DMS 273 (cell line): ENCODE results near the gene CAVIN2.

Source experiments
- DNase-seq: peaks from one replicate; lab custom pipeline; 2025; ENCODE audit not compliant: unreplicated experiment; lab: John Stamatoyannopoulos, UW

Gene CAVIN2

GRCh38 chr2:191840921-191841320, 6.0 kb downstream of the CAVIN2 start:
- DNase-seq = no peak

- no peak for DNase-seq
Measured at GRCh38 chr2:191839918-191840804, 6.7 kb downstream of the CAVIN2 start.

- DNase-seq = no peak
Measured at GRCh38 chr2:191838526-191838925, 8.4 kb downstream of the CAVIN2 start.

- DNase-seq = no peak
Measured at GRCh38 chr2:191836853-191837769, 9.8 kb downstream of the CAVIN2 start.

GRCh38 chr2:191836471-191836852, 10.4 kb downstream of the CAVIN2 start:
- DNase-seq = no peak

GRCh38 chr2:191835539-191836350, 11.1 kb downstream of the CAVIN2 start:
- DNase-seq = no peak

- DNase-seq = no peak
Measured at GRCh38 chr2:191835100-191835499, 11.8 kb downstream of the CAVIN2 start.

- DNase-seq = no peak
Measured at GRCh38 chr2:191833356-191833755, 13.5 kb downstream of the CAVIN2 start.

GRCh38 chr2:191832668-191833067, 14.2 kb downstream of the CAVIN2 start:
- DNase-seq = no peak

- no peak for DNase-seq
Measured at GRCh38 chr2:191831410-191831994, 15.4 kb downstream of the CAVIN2 start.

- no peak for DNase-seq
Measured at GRCh38 chr2:191824398-191824797, 22.5 kb downstream of the CAVIN2 start.

GRCh38 chr2:191821078-191821477, 25.8 kb downstream of the CAVIN2 start:
- no peak for DNase-seq

GRCh38 chr2:191818725-191819350, 28.1 kb downstream of the CAVIN2 start:
- no peak for DNase-seq

GRCh38 chr2:191818133-191818532, 28.8 kb downstream of the CAVIN2 start:
- no peak for DNase-seq

GRCh38 chr2:191815010-191815409, 31.9 kb downstream of the CAVIN2 start:
- DNase-seq = no peak

GRCh38 chr2:191813943-191814342, 32.9 kb downstream of the CAVIN2 start:
- no peak for DNase-seq

GRCh38 chr2:191811807-191812602, 34.9 kb downstream of the CAVIN2 start:
- DNase-seq = peak; percentile 77

GRCh38 chr2:191806396-191806795, 40.5 kb downstream of the CAVIN2 start:
- DNase-seq = no peak

- DNase-seq = no peak
Measured at GRCh38 chr2:191804766-191805165, 42.1 kb downstream of the CAVIN2 start.
